ENCODE measurements around the gene TTLL1.
"Not testable (repeated sequence)": the region's sequence is repeated elsewhere in the genome, so short reads cannot be mapped to it uniquely, and the experiment has no call there.

The TTLL1 gene

DNA sequence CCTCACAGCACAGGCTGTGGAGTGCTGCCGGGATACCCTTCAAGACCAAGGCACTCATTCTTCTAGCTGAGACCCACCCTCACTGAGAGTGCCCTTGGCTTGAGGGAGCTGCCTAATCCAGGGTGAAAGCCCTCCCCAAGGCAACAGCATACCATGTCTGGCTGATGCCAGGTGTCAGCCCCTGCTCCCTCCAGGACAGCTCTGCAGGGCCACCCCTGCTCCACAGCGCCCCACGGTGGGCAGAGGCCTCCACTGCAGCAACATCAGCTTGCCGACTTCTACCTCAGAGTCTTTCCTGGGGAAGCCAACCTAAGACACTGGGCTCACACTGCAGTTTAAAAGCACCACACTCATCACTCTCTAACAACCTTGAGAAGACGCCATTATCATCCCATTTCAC lies 29.0 kb downstream of the TTLL1 start:
- FAIRE-seq = no peak

DNA sequence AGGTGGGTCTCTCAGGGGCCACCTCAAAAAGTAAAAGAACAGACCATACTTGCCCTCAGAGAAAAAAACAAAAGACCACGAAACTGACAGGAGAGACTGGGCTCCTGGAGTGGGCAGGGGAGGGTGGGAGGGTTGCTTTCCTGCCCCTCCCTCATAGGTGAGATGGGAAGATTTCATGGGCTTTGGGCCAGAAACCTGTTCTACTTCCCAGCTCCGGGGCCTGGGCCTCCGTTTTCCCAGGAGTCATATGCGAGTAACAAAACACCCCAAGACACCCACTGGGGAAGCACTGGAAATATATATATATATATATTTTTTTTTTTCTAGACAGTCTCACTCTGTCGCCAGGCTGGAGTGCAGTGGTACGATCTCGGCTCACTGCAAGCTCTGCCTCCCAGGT lies 31.6 kb downstream of the TTLL1 start:
- no peak for FAIRE-seq

DNA sequence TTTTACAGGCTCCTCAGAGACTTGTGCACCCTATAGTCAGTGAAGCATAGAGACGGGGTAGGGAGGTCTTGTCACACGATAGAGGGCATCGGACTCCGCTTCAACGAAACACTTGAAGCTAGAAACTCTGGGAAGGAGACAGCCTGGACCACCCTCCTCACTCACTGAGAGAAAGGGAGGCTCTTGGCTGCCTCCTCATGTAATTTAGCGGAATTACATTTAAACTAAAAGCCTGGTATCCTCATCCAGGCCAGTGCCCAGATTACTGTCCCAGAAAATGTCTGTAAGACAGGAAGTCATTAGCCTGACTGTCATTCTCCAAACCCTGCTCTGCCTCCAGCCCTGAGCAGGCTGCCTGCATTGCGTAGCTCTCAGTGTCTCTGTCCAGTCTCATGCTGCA lies 36.0 kb downstream of the TTLL1 start:
- no peak for FAIRE-seq

DNA sequence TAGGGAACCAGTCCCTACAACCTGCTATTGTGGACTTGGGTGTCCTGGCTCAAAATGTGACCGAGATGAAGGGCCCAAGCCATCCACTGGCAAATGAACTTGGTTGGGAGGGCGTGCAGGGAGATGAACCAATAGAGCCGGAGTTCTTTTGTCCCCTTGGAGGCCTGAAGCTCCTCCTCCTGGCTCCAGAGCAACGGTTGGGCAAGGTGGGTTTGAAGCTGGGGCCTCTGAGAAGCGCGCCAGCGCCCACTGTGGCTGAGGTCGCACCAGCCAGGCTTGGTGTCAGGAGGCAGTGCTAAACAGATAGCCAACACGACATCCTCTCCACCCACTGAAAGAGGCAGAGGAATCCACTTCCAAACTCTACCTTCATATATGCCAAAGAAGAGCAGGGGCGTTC lies 38.2 kb downstream of the TTLL1 start:
- FAIRE-seq = no peak

DNA sequence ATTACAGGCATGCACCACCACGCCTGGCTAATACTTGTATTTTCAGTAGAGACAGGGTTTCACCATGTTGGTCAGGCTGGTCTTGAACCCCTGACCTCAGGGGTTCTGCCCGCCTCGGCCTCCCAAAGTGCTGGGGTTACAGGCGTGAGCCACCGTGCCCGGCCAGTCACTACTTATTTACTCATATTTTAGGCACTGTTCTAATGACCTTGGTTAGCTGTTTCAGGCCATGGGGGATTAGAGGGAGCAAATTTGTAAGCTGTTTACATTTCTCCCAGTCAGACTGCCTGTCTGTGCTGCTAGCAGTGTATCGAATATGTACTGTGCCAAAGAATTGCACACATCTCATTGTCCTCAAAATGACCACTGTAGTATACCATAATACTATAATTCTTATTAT lies 41.6 kb downstream of the TTLL1 start:
- no peak for FAIRE-seq

DNA sequence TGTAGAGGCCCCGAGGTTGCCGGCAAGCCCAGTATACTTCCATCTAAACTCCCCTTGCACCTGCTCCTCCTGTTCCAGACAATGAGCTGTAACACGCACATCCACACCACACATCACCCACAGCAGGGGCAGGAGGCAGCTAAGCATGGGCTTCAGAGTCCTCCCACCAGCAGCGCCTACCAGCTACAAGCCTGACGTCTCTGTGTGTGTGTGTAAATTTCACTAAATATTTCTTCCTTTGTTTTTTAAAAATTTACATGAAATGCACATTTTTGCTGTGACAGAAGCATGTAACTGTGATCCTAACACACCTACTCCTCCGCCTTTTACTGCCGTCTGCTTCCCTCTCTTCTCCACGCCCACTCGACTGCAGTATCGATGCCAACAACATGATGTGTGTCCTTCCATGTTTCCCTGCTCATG lies 44.9 kb downstream of the TTLL1 start:
- no peak for FAIRE-seq

DNA sequence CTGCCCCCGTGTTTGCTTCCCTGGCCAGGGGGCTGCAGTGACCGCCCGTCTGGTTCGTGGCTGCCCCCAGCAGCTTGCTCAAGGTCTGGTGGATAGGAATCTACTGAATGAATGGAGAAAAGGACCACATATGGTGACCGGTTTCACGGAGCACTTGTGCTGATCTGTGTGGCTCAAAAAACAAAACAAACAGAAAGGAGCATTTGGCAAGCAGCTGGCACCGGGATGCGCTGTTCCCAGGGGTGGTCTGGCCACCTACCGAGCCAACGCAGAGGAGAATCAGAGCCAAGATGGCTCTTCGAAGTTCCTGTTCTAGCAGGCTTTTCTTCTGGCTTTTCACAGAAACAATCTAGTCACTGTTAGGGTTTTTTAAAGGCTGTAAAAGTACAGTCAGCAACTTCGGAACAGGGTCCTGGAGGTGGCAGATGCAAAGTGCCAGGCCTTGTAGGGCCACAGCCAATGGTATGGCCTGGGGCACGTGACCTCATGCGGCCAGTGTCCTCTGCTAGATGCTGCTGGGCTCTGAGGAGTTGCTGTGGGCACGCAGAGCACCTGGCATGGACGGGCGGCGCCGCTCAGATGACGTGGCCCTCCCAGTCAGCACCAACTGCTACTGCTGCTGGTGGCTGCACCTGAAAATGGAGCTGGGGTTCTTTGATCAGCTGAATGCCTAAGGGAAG lies 47.0 kb downstream of the TTLL1 start:
- FAIRE-seq = no peak

DNA sequence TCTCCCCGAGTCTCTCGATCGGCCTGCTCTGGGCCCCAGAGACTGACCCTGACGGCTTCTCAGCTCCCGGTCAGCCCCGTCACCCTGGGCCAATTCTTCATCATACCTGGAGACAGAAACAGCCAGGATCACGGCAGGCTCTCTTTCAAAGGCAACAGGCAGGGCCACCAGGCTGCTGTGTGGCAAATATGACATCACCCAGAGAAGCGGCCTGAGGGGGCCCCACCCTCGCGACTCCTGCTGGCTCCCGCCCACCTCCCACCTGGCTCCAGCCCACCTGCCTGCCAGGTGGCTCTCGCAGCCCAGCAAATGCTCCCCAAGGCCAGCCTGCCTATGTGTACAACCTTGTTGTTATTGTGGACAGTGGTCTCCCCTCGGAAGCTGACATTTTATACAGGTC lies 49.4 kb downstream of the TTLL1 start:
- FAIRE-seq = no peak

DNA sequence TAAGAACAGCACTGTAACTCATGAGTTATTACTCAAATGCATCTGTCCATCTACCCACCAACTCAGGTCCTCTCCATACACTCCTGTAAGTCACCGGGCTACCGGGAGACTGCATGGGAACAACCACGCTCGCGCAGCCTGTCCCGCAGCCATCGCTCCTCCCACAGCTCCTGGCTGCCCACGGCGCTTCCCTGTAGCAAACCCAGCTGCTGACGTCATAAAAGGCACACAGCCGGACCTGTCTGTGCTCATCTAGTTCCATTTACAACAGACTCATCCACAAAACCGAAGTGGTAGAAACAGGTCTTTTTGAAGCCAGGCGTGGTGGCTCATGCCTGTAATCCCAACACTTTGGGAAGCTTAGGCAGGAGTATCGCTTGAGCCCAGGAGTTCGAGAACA lies 50.9 kb downstream of the TTLL1 start:
- FAIRE-seq = no peak

DNA sequence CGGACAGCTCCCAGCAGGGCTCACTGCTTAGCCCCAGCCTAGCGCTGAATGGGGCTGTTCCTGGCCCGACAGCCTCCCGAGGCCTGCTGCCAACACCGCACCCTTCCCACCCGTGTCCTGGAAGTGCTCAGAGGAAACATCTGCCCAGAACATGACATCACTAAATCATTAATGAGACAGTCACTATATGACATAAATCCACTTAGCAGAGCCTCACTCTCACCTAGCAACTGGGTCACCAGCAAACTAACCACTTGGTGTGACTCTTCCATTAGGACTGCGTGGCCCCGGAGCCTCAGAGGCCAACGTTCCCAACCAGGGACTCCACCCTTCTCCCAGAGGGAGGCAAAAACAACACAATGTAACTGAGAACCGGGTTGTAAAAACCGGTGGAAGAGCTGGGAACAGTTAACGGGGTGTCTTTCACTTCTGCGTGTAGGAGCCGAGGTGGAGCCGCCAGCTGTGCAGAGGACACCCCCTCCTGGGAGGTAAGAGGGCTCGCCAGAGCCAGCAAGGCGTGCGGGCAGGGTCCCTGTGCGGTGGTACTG lies 52.8 kb downstream of the TTLL1 start:
- no peak for FAIRE-seq

DNA sequence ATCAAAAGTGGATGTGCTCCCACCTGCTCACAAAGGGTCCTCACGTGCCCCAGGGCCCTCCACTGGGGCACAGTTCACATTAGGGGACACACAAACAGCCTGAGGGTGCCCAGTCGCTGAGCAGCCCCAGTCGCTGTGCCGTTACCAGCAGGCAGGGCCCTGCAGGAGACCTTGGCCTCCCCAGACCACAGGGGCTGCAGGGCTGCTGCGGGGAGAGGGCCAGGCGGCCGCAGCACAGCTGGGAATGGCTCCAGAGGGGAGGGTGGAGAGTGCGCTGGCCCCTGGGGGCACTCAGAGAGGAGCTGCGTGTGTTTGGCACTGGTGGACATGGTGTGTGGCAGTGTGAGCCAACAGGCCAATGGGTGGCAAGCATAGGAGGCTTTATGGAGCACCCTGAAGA lies 53.9 kb downstream of the TTLL1 start:
- no peak for FAIRE-seq

DNA sequence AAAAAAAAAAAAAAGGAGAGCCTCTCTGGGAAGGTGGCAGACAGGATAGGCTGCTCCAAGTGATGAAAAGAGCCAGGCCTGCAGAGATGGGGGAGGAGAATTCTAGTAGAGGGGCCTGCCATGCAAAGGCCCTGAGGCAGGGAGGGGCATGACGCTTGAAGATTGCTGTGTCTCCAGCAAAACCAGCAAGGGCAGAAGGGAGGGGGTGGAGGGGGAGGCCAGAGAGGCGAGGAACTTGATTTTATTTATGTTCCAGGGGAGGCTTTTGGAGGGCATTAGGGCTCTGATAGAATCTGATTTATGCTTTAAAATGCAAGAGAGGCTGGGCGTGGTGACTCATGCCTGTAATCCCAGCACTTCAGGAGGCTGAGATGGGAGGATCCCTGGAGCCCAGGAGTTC lies 57.6 kb downstream of the TTLL1 start:
- no peak for FAIRE-seq

DNA sequence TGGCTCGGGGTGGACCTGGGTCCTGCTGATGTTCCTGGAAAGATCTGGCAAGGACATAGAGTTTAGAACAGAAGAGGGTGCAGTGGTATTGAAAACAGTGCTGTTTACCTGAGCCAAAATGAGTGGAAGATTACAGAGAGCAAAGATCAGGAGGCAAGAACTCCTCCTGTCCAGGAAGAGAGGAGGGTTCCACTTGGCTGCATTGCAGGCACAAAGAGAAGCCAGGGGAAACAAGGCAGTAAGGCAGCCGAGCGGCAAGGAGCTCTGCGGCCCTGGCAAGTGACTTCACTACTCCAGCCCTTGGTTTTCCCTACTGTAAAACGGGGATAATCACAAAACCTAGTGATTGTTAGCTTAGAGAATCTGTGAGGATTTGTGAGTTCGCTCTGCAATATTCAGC lies 70.6 kb downstream of the TTLL1 start:
- no peak for FAIRE-seq

DNA sequence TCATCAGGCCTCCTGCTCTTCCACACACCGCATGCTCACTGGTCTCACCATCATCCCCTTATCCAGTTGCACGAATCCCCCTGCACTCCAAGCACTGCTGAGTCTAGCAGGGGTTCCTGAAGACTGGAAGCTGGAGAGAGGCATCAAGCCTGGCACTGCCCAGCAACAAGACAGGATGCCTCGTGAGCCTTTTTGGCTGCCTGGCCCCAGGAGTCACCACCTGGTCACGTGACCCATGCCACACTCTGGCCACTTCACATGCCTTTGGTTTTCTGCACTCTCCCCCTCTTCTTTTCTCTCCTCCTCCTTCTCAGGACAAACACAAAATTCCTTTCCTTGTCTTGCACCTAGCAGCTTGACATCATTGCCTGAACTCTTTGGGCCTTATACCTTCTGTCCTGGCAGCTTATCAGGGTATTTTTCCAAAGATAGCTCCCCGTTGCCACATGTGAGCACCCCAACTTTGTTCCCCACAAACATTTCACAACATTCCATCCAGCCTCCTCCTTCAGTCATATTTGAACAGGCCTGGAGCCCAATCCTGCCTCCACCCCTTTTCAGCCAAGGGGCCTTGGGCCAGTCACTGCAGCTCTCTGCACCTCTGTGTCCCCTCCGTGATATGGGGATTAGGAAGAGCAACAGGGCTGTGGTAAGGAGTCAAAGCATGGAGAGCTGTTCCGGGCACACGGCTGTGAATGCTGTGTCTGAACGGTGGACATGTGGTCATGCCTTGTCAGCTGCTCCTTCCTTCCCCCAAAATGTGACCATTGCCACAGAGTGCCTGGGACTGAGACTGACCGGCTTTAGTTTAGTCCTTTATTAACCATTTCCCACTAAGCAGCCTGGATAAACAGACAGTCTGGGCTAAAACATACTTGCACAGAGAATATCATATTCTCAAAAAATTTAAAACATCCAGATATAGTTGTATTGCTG lies 71.4 kb downstream of the TTLL1 start:
- FAIRE-seq = no peak

DNA sequence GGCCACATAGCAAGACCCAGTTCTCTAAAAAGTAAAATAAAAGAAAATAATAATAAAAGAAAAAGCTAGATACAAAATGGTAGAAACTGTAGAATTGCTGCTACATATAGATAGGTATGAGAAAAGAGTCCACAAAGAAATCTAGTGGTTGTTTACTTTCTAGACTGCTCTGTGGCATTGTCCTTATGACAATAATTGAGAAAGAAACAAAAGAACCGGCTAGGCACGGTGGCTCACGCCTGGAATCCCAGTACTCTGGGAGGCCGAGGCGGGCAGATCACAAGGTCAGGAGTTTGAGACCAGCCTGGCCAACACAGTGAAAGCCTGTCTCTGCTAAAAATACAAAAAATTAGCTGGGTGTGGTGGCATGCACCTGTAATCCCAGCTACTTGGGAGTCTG lies 73.0 kb downstream of the TTLL1 start:
- not testable (repeated sequence) for FAIRE-seq

DNA sequence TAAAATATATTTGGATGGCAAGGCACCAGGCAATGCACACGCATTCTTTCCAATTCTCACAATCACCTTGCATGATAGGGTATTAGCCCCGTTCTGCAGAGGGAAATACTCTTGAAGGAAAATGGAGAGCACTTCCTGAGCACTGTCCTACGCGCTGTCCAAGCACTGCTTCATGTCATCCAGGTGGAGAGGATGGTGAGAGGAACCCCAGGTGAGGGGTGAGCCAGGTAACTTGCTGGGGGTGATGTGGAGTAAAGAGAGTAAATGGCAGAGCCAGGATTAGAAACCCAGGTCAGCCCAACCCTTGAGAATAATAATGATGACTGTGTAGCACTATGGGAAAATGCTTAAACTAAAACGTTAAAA lies 73.5 kb downstream of the TTLL1 start:
- no peak for FAIRE-seq

DNA sequence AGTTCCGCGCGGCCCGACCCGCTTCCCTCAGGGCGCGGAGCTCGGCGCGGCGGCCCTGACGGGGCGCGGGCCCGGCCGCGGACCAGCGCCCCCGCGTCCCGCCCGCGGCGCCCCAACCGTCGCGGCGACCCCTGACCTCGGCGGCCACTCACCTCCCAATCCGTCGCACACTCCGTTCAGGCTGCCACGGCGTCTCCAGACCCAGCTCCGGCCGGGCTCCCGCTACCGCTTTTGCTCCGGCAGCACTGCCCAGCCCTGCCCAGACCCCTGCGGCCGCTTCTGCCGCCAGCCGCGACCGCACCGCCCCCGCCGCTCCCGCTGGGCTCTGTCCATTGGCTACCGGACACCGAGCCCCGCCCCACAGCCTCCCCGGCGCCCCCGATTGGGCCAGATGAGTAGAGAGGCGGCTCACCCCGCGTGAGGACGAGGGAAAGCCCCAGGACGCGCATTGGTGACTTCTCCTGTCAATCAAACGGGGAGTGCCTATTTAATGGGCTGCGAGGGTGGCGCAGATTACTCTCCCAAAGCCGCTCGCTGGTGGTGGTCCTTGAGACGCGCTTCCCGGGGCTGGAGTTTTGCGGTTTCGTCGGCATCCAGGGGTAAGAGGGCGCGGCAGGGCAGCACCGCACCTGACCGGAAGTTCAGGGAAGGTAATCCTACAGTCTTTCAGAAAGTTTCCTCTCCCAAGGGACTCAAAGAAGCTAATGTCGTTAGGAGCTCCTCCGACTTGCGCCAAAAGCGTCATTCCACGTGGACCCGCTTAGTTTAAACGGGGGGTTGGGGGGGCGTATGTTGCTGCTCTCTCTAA lies 74.1 kb downstream of the TTLL1 start, which contains the start of gene PACSIN2:
Gene PACSIN2 (minus strand): TSS at position 281 of the 808 bp plus-strand sequence. CDS start 103,069 bp downstream, outside the sequence.
- FAIRE-seq = no peak

DNA sequence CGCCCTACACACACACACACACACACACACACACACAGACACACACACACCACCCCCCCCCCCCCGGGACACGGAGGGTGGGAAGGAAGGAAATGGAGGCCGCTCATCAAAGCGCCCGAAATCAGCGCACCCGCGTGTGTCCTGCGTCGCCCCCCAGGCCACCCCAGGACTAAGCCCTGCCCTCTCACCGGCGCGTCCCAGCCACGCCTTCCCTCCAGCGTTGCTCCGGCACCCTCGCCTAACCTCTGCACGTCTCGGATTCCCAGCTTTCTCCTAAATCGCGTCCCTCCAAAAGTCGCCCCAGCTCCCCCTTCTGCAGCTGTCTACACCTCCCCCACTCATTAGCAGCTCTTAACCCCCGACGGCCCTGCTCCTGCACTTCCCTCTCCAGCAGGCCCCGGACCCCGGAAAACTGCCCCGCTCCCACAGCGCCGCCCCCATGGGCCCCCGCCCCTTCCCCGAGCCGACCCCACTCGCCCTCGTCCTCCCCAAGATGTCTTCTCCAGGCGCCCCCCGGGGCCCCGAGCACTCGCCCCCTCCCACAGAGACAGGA lies 74.8 kb downstream of the TTLL1 start:
- FAIRE-seq = no peak

DNA sequence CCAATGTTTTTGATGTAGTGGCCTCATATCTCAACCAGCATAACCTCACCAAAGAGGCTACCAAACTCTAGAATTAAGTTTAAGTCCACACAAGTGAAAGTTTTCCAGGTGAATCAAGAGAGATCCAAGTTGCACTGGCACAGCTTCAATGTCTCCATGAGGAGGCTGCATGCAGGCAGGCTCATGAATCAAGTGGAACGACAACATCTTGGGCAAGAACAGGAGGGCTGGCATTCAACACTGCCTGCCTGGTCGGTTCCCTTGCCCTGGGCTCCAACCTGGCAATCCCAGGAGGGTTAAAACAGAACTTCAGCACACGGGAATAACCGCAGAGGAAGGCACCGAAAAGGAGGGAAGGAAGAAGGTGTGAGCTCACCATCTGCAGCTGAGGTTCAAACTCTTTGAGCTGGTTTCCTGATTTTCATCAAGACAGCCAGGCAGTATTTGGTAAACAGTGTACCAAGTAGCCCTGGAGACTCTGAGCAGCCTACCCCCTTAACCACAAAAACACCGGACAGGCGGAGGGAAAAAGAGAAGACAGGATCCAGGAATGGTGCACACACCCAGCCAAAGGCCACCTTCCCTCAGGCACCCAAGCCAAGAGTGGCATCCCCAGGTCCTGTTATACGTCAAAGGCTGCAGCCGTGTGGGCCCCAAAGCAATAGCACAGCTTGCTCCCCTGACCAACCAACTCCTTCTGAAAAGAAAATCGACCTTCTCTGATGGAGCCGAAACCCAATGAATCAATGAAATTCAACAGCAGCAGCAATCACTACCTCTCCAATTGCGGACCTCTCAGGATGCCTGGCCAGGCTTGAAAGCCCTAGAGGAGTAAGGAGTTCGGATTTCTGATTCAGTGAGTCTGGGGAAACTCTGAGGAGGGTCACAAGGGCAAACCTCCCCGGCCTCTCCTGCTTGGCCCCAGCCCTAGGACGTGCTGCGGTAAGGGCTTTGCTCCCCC lies 75.6 kb downstream of the TTLL1 start:
- no peak for FAIRE-seq

DNA sequence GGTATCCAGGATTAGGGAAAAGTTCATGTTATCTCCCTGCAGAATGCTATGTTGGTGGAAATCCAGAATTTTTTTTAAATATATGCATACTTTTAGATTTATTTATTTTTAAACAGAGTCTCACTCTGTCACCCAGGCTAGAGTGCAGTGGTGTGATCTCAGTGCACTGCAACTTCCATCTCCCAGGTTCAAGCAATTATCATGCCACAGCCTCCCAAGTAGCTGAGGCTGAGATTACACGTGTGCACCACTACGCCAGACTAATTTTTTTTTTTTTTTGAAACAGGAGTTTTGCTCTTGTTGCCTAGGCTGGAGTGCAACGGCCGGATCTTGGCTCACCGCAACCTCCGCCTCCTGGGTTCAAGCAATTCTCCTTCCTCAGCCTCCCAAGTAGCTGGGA lies 76.8 kb downstream of the TTLL1 start:
- FAIRE-seq = no peak

DNA sequence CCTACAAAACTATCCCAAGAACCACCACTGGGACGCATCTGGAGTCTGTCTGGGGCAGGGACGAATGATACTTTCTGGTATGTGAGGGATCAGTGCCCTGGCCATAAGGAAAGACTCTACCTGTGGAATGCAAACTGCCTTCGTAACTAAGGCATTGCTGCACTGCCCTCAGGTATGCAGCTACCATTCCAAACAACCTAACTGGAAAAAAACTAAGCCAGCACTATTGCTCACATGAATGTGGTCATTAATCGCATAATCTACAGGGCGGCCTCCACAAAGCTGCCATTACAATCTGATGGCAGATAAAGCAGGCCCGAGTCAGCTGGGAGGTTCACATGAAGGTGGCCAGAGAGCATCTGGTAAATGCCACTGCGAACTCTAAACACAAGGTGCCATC lies 78.1 kb downstream of the TTLL1 start:
- no peak for FAIRE-seq

All from endometrium (tissue), 2 donors.